NCI-H1417 (cell line): ENCODE measurements around the gene TAPBP.
"Not testable (repeated sequence)": the region's sequence is repeated elsewhere in the genome, so short reads cannot be mapped to it uniquely, and the experiment has no call there.

ENCODE experiments used
- DNase-seq, 3 experiments: peaks; one replicate each; lab custom pipeline; 2025; lab: John Stamatoyannopoulos, UW

The TAPBP gene

DNA sequence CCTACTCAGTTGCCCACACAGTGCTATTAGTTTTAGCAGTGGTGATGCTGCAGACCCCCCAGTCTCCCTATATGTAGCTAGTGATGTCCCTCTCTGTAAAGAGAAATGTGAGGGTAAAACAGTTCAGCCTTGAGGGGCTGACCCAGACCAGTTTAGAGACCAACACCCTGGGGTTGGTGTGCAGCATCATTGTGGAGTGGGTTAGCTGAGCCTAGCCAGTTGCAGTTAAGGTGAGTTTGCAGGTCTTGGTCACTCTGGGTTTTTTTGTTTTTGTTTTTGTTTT lies 37.4 kb downstream of the TAPBP start:
- no peak for DNase-seq

DNA sequence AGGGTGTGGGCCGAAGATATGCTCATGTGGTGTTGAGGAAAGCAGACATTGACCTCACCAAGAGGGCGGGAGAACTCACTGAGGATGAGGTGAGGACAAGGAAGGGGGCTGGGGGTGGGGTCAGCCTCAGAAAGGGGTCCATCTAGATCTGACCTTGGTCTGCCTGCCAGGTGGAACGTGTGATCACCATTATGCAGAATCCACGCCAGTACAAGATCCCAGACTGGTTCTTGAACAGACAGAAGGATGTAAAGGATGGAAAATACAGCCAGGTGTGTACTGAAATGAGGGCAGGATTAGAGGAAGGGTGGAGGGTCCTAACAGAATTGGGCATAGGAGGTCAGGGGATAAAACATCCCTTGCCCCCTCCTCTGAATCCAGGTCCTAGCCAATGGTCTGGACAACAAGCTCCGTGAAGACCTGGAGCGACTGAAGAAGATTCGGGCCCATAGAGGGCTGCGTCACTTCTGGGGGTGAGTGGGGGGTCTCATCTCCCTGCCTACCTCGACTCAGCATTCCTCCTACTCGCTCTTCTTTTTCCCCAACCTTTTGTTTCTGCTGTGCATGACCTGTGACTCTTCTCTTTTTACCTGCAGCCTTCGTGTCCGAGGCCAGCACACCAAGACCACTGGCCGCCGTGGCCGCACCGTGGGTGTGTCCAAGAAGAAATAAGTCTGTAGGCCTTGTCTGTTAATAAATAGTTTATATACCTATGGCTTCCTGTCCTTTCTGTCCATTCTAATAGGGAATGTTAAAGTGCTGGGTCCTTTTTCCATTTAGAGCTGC lies 37.9 kb downstream of the TAPBP start:
- DNase-seq: peak in 1 of 3 experiments; percentile 36

DNA sequence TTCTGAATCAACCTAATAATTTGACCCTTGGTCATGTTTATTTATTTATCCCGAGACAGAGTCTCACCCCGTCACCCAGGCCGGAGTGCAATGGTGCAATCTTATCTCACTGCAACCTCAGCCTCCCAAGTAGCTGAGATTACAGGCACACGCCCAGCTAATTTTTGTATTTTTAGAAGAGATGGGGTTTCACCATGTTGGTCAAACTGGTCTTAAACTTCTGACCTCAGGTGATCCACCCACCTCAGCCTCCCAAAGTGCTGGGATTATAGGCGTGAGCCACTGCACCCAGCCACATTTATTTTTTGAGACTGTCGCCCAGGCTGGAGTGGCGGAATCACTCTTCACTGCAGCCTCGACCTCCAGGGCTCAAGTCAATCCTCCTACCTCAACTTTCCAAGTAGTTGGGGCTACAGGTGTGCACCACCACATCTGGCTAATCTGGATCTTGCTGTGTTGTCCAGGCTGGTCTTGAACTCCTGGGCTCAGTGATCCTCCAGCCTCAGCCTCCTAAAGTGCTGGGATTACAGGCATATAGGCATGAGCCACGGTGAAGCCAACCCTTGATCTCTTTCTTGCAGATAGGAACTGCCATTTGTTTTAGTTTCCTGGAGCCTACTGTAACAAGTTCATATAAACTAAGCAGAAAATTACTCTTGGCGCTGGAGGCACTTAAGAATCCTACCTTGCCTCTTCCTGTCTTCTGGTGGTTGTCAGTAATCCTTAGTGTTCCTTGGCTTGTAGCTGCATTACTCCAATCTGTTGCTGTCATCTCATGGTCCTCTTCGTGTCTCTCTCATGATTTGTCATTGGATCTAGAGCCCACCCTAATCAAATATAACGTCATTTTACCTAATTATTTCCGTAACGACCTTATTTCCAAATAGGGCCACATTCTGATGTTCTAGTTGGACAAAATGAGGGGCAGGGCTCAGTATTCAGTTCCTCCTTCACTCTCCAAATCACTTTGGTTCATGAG lies 39.7 kb downstream of the TAPBP start:
- DNase-seq: no peak

GRCh38 chr6:33273129-33273923 lies 40.6 kb downstream of the TAPBP start:
- DNase-seq: no peak

DNA sequence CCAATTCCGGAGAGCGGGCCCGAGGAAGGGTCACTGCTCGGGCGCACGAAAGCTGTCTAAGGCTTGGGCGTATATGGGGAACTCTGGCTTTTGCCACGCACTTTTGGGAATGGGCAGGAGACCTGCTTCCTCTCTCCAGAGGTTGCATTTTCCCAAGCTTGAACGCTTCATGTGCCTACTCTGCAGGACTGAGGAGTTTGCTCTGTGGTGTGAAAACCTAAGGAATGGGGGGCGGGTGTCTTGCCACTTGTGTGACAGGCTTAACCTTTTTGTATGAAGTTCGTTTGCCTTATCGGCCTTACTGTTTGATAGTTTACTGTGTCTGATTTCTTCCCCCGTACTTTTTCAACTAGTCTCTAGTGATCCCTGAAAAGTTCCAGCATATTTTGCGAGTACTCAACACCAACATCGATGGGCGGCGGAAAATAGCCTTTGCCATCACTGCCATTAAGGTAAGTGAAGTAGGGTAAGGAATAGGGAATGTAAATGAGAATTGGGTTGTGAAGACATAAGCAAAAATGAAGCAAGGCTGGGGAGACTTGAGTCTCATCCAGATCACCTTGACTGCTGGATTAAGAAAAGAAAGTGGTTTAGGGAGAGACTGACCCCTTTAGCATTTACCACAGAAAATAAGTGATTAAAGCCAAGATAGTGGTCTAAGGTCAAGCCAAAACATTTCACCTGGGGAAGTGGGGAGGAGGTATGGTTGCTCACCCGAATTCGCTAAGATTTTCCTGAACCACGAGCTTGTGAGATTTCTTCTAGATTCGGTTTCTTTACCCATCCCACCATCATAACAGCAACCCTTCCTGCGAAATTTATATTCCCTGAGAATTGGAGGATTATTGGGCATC lies 41.4 kb downstream of the TAPBP start:
- no peak for DNase-seq

DNA sequence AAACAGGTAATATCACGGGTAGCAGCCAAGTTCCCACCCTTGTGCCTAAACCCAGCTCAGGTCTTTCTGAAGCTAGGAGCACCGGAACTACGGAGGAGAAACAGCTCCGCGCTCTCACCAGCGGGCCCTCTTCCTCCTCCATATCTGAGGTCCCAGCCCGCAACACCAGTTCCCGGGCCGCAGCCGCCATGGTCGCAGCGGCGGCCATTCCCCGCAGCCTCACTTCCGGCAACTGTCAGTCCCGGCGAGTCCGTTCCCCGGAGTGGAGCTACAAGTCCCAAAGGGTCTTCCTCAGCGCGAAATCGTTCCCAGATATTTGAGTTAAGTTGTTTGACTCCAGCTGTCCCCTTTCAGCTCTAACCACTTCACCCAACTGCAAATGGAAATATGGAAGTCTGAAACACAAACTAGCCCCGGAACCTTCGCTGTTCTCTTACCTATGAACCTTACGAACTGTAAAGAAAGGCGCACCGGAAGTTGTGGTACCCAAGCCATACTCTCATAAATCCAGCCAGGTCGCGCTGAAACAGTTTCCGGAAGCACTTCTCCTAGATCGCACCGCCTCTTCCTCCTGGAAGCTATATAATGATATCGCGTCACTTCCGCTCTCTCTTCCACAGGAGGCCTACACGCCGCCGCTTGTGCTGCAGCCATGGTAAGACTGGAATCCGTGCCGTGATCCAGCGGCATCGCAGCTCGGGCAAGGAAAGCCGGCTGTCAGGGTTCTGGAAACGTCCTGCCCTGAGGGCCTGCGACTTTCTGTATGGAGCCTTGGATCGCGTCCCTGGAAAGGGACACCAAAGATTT lies 42.2 kb downstream of the TAPBP start, which contains the start of the genes RPS18 and VPS52:
Gene RPS18 (plus strand): TSS at position 608 of the 807 bp plus-strand sequence. CDS start 45 bp downstream, at position 653.
Gene VPS52 (minus strand): TSS at position 409 of the 807 bp plus-strand sequence. CDS start 201 bp downstream, at position 208.
- peak; percentile 95 to 99 (median 98) for DNase-seq

DNA sequence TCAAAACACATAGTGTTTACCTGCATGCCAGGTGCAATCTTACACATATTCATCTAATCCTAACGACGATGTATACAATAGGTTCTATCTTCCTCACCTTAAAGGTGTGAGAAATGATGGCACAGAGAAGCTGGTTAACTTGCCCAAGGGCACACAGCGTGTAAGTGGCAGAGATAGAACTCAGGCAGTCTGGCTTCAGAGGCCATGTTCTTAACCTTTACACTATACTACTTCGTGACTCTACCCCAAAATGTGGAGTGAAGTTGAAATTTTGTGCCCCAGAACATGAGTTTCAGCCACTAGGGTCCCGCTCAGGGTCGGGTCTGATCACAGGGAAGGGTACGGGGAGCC lies 42.8 kb downstream of the TAPBP start:
- no peak for DNase-seq

- no peak for DNase-seq
Observed at GRCh38 chr6:33264015-33264414, 49.9 kb downstream of the TAPBP start.

DNA sequence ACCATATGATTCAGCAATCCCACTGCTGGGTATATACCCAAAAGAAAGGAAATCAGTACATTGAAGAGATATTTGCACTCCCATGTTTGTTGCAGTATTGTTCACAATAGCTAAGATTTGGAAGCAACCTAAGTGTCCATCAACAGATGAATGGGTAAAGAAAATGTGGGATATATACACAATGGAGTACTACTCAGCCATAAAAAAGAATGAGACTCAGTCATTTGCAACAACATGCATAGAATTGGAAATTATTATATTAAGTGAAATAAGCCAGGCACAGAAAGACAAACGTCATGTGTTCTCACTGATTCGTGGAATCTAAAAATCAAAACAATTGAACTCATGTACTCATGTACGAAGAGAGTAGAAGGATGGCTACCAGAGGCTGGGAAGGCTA lies 51.4 kb downstream of the TAPBP start:
- not testable (repeated sequence) for DNase-seq

GRCh38 chr6:33259032-33259431 lies 54.8 kb downstream of the TAPBP start:
- DNase-seq: no peak

DNA sequence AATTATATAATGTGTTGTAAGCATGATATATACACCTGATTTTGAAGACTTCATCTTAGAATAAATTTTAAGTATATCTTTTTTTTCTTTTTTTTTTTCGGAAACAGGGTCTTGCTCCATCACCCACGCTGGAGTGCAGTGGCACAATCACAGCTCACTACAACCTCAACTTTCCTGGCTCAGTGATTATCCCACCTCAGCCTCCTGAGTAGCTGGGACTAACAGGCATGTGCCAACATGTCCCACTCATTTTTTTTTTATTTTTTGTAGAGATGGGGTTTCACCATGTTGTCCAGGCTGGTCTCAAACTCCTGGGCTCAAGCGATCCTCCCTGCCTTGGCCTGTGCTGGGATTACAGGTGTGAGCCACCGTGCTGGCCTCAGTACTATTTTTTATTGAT lies 59.3 kb downstream of the TAPBP start:
- no peak for DNase-seq

GRCh38 chr6:33252759-33253158 lies 61.1 kb downstream of the TAPBP start:
- no peak for DNase-seq

GRCh38 chr6:33251395-33252012 lies 62.4 kb downstream of the TAPBP start:
- DNase-seq: no peak

GRCh38 chr6:33250731-33251130 lies 63.1 kb downstream of the TAPBP start:
- no peak for DNase-seq

- peak in 1 of 3 experiments; percentile 20 for DNase-seq
Observed at GRCh38 chr6:33249732-33250630, 63.9 kb downstream of the TAPBP start.
